ENCODE data around the gene LRIG1.

DNA sequence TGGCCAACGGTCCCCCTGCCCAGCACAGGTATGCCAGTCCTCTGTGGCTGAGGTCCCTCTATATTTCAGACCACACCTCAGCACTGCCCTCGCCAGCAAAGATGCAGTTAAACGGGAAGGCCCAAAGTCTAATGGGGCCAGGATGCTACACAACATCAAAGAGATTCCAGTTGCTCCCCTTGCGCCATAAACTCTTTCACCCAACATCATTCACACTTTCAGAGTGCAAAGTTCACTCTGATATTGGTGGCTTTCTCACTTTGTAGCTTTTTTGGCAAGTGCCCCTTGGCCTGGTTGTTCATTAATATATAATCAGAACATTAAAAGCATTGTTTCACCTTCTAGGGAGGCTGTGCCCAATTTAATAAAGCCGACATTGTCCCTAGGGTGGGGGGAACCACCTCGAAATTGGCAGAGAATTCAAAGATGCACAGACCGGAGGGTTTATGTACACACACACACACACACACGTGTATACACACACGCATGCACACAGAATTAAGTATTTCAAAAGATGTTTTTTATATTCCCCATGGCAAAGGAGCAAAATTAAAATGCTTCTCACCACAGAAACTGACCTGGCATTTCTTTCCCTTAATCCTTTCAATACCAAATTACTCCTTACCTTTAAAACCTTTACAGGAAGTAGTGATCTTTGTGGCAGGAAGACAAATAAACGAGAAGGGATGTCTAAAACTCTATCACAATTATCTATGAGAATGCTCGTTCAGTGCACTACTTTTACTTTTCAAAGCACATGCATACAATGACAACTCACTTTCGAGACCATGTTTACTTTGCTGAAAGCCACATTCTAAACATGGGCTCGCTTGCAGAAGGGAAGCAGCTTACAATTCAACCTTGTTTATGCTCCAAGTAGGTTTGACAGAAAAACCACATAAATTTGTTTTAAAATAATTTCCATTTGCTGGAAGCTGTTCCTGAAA lies 19.5 kb downstream of the LRIG1 start:
- TF ChIP-seq, protein P1, sequence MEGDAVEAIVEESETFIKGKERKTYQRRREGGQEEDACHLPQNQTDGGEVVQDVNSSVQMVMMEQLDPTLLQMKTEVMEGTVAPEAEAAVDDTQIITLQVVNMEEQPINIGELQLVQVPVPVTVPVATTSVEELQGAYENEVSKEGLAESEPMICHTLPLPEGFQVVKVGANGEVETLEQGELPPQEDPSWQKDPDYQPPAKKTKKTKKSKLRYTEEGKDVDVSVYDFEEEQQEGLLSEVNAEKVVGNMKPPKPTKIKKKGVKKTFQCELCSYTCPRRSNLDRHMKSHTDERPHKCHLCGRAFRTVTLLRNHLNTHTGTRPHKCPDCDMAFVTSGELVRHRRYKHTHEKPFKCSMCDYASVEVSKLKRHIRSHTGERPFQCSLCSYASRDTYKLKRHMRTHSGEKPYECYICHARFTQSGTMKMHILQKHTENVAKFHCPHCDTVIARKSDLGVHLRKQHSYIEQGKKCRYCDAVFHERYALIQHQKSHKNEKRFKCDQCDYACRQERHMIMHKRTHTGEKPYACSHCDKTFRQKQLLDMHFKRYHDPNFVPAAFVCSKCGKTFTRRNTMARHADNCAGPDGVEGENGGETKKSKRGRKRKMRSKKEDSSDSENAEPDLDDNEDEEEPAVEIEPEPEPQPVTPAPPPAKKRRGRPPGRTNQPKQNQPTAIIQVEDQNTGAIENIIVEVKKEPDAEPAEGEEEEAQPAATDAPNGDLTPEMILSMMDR (IDR thresholded peaks at IDR 0.05), result no peak
- TF ChIP-seq POLR2A (IDR thresholded peaks at IDR 0.05), result no peak
